Left forelimb (tissue), 1 donor: ENCODE measurements around the gene FILIP1L.

Source experiments
- DNase-seq: peaks from one replicate; pipeline ENCODE4 v3.0.0-alpha.2; 2018; ENCODE audit warnings: low spot score

Gene FILIP1L

GRCh38 chr3:100125161-100125938, 11.0 kb upstream of the FILIP1L start:
- no peak for DNase-seq

DNA sequence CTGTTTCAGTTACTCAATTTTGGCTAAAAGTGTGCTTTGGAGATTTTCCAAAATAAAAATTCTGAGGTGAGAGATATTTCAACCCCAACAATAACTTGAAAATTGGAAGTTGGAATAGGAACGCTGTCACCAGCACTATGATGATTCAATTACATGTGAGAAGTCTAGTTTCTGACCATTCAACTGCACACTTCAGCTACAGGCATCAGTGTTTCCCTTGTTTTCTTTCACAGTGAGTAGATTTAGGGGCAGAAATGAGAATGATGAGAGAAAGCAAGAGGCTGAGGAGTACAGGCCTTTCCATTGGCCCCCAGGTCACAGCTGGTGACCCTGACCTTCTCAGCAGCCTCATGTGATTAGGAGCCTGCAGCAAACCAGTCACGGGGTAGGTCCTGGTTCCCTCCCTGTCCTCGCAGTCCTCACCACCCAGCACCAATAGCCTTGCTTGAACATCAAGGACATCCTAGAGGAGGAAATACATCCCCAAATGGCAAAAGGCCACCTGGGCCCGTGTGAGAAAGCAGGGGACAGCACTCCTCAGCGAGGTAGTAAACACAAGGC, 10.0 kb upstream of the FILIP1L start:
- no peak for DNase-seq

- DNase-seq: no peak
These were observed 8.8 kb upstream of the FILIP1L start for GRCh38 chr3:100123112-100123511.

- no peak for DNase-seq
These were observed 8.0 kb upstream of the FILIP1L start for GRCh38 chr3:100122321-100122720.

GRCh38 chr3:100120693-100121092, 6.4 kb upstream of the FILIP1L start:
- no peak for DNase-seq

DNA sequence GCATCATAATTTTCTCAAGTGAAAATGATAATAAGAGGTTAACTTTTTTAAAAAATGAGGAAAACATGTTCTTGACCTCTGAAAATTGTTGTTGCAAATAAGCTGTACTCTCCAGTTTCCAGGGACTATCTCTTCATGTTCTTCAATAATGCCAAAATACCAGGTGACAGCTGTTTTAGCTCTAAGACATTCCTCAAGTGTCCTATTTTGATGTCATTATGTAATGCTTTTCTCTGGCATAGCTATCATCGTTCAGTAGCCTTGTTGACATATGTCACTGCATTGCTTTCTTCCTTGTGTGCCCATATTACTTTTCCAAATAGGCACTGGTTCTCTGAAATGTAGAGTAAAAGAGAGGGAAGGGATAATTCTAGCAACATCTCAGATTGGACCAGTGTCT, 5.7 kb upstream of the FILIP1L start:
- DNase-seq: no peak

DNA sequence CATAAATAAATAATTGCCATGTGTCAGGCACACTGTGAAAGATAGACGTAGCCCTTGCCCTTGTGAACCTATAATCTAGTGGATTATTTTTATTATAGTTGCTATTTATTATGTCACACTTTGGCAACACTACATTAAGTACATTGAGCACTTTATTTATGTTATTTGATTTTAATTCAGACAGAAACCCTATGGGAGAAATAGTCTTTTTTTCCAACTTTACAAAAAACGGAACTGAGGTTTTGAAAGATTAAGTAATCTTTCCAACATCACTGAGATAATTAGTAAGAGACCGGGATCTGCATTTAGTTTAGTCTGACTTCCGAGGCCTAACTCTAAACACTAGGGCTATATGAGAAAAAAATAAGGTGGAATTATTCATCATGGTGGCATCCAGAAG, 2.8 kb upstream of the FILIP1L start:
- no peak for DNase-seq

GRCh38 chr3:100113723-100114412, 433 bp downstream of the FILIP1L start:
- no peak for DNase-seq

DNA sequence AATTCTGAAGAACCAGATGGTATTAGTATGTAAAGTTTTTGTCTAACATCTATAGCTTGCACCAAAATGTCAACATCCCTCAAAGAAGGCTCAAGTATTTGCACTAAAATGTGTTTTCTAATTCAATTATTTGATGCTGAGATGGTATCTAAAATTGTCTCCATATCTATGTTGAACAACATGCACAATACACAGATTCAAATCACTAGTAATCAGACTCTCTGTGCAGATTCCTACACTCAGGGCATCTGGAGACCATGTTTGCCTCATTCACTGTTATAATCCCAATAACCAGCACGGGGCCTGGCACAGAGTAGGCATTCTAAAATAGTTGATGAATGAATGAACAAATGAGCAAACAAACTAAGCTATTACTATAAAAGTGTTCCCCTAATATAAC, 2.6 kb downstream of the FILIP1L start:
- DNase-seq: no peak

DNA sequence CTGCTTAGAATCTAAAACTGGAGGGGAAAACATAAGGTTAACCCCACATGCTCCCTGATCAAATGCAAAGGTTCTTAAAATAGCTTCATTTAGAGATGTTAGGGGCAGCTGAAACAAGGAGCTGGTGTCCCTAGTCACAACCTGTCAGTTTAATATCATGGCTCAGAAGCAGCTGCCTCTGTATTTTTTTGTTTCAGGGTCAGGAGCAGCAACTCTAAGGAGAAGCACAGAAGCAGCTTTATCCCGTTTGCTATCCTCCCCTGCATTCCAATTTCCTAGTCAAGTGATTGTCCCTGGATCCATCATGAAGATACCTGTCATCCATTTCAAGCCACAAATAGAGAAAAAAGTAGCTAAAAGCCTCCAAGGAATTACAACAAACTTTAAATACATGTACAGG, 4.1 kb downstream of the FILIP1L start:
- no peak for DNase-seq

DNA sequence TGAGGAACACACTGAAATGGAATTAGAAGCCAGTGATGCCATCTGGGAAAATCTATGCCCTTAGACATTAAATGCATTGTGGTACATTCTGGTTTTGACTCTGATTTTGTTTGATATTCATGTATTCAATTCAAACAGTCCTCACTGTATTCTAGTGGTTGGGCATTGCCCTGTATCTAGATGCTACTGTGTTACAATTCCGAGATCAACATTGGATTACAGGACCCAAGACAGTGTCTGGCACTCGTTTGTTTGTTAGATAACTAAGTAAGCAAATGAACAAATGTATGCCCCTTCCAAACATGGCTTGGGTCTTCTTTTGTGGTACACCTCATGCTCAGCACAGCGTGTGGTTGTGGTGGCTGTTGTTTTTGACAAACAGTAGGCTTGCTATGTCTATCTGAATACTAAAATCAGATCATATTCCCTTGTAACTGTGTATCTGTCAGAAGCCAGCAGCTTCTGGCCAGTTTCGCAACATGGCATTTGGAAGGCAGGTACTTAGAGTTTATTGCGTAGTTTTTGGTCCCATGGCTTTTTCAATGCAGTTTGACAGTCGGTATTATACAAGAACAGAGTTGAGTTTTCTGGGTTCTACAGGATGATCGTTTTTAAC, 5.7 kb downstream of the FILIP1L start:
- DNase-seq: no peak

DNA sequence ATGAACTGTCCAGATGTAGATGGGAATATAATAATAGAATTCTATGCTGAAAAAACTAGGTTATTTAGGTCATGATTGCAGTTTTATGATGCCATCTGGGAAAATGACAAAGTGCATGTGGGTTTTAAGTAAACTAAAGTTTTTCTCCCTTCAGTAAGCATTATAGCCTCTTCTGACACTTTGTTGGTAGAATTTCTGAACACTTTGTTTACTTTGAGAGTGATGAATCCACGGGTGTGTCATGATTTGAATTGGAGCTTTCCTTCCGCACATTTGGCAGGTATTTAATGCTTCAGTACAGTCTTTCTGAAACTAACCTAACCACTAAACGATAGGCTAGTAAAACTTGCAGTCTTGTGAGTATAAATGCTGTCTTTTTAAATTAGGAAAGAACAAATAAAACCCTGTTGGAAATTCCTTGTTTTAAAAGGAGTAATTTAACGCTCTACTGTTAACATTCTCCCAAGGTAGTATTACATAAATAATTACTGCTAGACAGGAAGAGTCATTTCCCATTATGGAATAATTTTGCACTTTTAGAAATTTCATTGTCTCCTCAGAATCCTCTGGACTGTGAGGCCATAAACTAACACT, 7.0 kb downstream of the FILIP1L start:
- DNase-seq: no peak

DNA sequence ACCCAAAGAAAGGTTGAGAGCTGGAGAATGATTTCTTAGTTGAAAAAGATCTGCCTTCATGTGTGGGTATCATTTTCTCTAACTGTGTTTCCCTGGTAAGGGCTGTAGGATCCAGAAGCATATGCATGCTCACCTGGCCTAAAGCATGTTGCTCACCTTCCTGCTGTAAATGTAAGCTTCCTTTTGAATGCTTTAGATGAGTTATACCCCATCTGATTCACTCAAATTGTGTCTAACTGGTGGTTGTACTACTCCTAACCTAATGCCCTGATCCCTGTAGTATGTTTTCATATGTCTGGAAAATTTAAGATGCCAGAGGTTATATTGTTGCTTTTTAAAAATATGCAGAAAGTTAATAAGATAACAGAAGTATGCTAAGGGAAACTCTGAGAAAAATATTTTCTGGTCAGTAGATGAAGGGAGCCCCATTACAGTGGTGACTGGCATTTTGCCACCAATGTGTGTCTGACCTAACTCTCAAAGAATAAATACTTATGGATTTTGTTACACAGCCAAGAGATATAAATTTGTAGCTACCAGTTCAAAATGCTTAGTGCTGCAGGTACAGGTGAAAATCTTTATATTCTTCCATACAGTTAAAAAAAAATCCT, 7.7 kb downstream of the FILIP1L start:
- no peak for DNase-seq

- DNase-seq: no peak
These were observed 8.2 kb downstream of the FILIP1L start for GRCh38 chr3:100106094-100106493.

DNA sequence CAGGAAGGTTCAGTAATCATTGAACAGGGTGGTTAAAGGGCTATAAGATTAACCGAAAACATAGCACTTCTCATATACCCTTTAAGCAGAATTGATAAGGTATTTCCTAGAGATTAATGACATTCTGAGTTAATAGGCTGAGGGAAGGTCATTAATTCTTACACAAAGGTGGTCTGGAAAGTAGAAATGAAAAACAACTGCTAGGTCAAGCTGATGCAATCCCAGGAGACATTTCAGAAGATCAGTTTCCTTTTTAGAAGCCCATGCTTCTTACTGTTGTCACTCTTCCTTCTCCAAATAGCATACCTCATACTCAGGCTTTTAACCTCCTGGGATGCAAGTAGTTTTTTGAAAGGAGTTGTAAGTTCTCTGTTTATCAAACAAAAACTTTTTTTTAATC, 8.8 kb downstream of the FILIP1L start:
- DNase-seq: no peak

GRCh38 chr3:100104817-100105413, 9.4 kb downstream of the FILIP1L start:
- no peak for DNase-seq

GRCh38 chr3:100104442-100104798, 9.9 kb downstream of the FILIP1L start:
- DNase-seq: no peak

DNA sequence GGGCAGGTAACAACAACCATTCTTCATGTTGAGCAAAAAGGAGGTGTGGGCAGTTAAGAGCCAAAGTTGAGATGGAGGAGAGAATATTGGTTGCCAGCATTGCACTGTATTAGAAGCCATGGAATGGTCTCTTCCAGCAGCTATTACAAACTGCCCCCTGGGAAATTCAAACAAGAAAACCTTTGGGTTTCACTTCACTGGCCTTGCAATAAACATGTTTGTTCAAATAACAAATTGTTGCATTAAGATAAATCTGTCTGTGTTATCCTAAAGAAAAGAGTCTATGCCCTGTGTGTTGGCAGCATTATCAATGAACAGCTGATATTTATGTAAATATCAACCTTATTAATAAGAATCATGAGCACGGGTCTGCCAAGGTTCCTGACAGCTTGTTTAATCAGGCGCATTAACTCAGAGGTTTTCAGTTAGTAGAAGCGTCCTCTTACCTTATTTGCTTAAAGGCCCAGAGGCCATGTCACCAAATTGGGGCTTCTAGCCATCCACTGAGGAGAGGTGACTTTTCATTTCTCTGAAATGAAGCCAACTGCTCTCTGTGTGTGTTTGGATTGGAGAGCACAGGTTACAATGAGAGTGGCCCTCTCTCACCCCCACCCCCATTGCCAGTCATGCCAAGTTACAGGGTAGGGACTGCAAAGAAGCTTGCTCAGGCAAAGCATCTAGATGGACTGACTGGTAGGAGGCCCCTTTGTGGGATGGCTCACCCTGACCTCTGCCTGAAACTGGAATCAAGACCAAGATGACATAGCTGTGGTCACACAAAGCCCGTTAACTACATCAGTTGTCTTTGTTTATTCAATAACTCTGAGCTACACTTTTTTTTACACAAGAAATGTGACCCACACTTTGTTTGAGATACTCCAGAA, 10.5 kb downstream of the FILIP1L start:
- no peak for DNase-seq

- DNase-seq: no peak
These were observed 11.5 kb downstream of the FILIP1L start for GRCh38 chr3:100102757-100103156.

- DNase-seq: no peak
These were observed 13.9 kb downstream of the FILIP1L start for GRCh38 chr3:100100425-100100824.

- DNase-seq: no peak
These were observed 14.7 kb downstream of the FILIP1L start for GRCh38 chr3:100099621-100100020.
